NB4 (cell line): ENCODE results near the gene TMEM187.
"Not testable (repeated sequence)": the region's sequence is repeated elsewhere in the genome, so short reads cannot be mapped to it uniquely, and the experiment has no call there.

Source experiments
- POLR2A ChIP-seq: IDR thresholded peaks from 2 replicates; pipeline ENCODE4 v1.6.1; 2011; ENCODE audit warnings: mild to moderate bottlenecking; ENCODE audit not compliant: insufficient read length; ENCODE audit errors: extremely low read depth
- TF ChIP-seq, protein P1 (sequence below): IDR thresholded peaks from one replicate; pipeline ENCODE4 v1.5.1; 2012; ENCODE audit warnings: low read depth, low read length

DNA sequence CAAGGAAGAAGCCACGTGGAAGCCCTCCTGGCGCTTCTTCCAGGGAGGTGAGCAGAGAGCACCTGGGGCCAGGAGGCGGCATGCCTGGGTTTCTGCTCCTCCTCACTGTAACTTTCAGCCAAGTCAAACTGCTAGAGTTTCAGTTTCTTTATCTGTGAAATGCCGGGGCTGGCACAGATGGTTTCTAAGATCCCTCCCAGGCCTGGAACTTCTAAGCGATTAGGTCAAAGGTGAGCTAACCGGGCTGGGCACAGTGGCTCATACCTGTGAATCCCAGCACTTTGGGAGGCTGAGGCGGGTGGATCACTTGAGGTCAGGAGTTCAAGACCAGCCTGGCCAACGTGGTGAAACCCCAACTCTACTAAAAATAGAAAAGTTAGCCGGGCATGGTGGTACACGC lies 7.8 kb downstream of the TMEM187 start:
- TF ChIP-seq, protein P1, sequence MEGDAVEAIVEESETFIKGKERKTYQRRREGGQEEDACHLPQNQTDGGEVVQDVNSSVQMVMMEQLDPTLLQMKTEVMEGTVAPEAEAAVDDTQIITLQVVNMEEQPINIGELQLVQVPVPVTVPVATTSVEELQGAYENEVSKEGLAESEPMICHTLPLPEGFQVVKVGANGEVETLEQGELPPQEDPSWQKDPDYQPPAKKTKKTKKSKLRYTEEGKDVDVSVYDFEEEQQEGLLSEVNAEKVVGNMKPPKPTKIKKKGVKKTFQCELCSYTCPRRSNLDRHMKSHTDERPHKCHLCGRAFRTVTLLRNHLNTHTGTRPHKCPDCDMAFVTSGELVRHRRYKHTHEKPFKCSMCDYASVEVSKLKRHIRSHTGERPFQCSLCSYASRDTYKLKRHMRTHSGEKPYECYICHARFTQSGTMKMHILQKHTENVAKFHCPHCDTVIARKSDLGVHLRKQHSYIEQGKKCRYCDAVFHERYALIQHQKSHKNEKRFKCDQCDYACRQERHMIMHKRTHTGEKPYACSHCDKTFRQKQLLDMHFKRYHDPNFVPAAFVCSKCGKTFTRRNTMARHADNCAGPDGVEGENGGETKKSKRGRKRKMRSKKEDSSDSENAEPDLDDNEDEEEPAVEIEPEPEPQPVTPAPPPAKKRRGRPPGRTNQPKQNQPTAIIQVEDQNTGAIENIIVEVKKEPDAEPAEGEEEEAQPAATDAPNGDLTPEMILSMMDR, result not testable (repeated sequence)
- TF ChIP-seq POLR2A, result not testable (repeated sequence)
